GM21381 (cell line): Measurements from ENCODE around the gene ATP13A2.

ENCODE experiments used
- ATAC-seq: cut with Tn5 transposase; IDR thresholded peaks from one replicate; pipeline ENCODE4 v1.9.1; 2021; ENCODE audit warnings: mild to moderate bottlenecking, moderate library complexity; ENCODE audit not compliant: unreplicated experiment

The ATP13A2 gene, protein sequence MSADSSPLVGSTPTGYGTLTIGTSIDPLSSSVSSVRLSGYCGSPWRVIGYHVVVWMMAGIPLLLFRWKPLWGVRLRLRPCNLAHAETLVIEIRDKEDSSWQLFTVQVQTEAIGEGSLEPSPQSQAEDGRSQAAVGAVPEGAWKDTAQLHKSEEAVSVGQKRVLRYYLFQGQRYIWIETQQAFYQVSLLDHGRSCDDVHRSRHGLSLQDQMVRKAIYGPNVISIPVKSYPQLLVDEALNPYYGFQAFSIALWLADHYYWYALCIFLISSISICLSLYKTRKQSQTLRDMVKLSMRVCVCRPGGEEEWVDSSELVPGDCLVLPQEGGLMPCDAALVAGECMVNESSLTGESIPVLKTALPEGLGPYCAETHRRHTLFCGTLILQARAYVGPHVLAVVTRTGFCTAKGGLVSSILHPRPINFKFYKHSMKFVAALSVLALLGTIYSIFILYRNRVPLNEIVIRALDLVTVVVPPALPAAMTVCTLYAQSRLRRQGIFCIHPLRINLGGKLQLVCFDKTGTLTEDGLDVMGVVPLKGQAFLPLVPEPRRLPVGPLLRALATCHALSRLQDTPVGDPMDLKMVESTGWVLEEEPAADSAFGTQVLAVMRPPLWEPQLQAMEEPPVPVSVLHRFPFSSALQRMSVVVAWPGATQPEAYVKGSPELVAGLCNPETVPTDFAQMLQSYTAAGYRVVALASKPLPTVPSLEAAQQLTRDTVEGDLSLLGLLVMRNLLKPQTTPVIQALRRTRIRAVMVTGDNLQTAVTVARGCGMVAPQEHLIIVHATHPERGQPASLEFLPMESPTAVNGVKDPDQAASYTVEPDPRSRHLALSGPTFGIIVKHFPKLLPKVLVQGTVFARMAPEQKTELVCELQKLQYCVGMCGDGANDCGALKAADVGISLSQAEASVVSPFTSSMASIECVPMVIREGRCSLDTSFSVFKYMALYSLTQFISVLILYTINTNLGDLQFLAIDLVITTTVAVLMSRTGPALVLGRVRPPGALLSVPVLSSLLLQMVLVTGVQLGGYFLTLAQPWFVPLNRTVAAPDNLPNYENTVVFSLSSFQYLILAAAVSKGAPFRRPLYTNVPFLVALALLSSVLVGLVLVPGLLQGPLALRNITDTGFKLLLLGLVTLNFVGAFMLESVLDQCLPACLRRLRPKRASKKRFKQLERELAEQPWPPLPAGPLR

DNA sequence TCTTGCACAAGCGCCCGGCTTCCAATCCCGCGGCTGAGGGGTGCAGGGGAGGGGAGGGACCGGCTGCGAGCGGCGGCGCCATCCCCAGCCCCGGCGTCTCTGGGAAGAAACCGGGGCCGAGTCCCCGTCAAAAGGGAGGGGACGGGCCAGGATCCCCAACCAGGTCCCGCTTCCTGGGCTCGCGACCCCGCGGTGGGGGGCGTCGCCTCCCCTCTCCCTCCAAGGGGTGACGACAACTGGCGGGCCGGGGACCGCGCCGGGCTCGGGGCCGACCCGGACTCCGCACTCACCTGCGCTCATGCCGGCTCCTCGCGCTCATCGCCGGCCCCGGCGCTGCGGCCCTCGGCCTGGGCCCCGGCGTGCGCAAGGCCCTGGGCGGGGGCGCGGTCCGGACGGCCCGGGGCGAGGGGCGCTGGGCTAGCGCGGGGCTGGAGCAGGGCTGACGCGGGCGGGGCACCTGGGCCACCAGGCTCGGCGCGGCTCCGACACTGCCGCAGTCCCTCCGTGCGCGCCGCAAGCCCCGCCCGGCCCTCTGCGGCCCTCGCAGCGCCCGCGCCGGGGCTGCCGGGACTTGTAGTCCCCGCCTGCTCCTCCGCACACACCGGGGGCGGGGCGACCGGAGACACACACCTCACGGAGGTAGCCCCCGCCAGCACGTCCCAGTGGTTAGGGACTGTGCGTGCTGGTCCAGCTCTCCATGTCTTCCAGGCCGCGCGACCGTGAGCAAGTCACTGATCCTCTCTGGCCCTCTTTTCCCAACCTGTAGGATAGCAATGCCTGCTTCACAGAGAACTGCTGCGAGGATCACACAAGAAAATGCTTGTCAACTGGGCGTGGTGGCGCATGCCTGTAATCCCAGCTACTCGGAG, at the start of gene ATP13A2:
ATP13A2 (minus strand) TSS at position 490 of the 869 bp plus-strand sequence; CDS start at position 300, 190 bp downstream.
- peak; percentile 91 for ATAC-seq

DNA sequence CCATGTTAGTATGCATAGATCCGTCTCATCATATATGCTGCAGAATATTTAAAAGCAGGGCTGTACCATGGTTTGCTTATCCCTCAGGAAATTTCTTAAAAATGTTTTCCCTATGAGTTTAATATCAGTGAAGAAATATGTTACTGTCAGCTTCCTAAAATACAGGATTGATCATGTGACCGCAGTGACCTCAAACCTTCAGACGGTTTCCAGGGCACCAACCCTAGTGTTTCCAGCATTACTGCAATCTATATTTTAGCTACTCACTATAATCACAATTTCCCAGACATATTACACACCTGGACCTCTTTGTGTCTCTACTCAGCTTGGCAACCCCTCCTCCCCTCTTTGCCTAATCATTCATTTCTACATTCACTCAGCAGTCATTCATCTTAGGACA, 49.8 kb upstream of the ATP13A2 start:
- ATAC-seq = no peak

GRCh38 chr1:17060306-17060749, 48.6 kb upstream of the ATP13A2 start:
- ATAC-seq = no peak

DNA sequence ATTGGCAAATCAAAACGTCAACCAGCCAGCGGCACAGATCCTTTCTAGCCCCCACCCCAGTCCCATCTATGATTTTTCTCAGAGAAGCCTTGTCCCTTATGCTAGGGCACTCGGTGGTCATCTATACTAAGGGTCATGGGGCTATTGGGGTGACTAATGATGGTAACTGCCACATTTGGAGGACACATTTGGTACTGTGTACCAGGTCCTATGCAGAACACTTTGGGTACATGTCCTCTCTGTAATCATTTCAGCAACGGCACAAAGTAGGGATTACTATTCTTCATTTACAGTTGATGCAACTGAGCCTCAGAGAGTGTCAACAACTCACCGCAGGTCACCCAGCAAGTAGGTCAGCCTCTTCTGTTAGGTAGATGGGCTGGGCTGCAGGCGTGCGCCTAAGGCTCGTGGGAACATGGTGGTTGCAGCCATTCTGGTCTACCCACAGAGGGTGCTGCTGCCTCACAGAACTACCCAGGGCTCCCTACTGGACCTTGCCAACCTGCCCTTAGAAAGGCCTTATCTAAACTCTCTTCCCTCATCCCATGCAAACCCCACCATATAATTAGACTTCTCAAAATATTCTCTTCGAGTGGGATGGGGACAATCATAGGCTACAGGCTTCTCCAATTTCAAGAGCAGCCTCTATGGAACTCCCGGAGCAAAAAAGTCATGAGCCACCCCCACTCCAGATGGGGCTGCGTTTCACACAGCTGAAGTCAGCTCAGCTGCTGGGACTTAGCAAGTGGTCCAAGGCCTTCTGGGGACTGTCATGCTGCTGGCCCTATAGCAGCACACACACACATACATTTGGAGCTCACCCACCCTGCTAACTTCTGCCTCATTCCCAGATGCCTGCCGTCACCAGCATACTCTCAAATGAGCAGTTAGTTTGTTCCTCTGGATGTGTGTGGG, 47.9 kb upstream of the ATP13A2 start:
- ATAC-seq = no peak

- no peak for ATAC-seq
Measured at GRCh38 chr1:17056551-17056950, 44.8 kb upstream of the ATP13A2 start.

GRCh38 chr1:17055801-17056200, 44.1 kb upstream of the ATP13A2 start:
- ATAC-seq = no peak

- ATAC-seq = peak; percentile 95
Measured at GRCh38 chr1:17053685-17054410, 42.1 kb upstream of the ATP13A2 start, which contains the start of gene SDHB. Gene SDHB, minus strand, starts transcription at chr1:17054032. Its CDS starts 13 bp downstream, at chr1:17054019.

DNA sequence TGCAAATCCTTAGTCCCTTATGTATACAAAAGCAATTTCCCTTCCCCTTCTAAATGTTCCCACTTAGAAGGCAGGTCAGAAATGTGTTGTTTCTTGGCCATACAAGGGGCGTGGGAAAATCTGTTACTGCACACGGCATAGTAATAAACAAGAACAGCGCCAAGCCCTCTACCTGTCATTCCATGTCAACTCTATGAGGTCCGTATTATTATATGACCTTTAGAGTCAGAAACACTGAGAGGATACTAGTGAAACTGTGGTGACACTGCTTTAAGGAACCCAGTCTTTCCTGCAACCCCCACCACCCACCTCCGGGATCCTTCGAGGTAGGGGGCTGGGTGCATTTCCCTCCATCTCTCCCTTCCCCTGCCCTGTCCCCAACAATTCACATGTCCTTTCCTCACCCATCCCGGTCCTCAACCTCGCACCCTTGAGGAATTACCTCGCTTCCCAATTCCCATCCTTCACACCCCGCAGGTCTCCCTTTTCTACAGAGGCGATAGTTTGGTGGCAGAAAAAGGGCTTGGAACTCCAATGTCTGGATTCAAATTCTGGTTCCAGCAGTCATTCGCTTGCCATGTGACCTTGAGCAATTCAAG, 41.5 kb upstream of the ATP13A2 start:
- ATAC-seq = no peak

- no peak for ATAC-seq
Measured at GRCh38 chr1:17052641-17053040, 40.9 kb upstream of the ATP13A2 start.

DNA sequence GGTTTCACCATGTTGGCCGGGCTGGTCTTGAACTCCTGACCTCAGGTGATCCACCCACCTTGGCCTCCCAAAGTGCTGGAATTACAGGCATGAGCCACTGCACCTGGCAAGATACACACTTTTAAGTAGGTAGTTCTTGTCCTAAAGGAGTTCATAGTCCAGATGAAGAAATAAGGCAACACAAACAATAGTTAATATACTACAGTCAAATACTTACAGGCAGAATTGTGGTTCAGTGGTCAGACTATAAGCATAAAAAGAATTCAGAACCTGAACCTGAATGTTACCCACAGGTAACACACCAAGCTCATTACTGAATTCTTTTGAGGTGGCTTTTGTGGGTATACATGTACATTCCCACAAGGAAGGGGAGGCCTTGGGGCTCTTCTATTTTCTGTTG, 40.3 kb upstream of the ATP13A2 start:
- no peak for ATAC-seq

DNA sequence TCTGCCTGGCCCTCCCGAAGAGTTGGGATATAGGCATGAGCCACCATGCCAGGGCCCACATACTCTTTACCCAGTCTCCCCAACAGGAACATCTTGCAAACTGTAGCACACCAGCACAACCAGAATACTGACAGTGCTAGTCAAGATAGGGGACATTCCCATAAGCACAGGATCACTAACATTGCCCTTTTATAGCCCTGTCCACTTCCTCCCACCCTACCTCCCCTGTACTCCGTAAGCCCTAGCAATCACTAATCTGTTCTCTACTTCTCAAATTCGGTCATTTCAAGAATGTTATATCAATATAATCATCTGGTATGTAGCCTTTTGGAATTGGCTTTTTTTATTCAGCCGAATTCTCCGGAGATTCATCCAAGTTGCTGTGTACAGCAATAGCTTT, 36.2 kb upstream of the ATP13A2 start:
- no peak for ATAC-seq

- no peak for ATAC-seq
Measured at GRCh38 chr1:17046334-17046657, 34.6 kb upstream of the ATP13A2 start.

DNA sequence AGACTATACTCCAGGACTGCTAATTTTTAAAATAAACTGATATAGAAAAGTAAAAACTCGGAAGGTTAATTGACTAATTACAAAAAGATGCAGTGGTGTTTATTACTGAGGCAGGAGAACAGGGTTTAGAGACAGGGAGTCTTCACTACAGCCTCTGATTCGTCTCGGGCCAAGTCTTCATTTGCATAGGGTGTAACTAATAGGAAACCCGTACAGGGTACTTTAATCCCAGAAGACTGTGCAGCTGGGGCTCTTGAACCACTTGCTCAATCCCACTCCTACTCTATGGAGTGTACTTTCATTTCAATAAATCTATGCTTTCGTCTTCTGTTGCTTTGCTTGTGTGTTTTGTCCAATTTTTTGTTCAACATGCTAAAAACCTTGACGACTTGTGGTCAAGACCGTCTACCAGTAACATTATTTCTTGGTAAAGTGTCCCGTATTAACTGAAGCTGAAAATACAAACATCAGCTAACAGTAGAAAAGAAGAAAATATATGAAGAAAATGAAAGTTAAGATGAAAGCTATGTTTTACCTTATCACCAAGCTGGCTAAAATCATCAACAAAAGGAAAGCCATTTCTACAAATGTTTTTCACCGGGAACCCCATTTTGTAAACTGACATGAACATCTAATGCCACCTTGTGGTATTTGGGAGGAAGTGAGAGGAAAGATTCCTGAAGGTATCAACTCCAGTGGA, 34.1 kb upstream of the ATP13A2 start:
- no peak for ATAC-seq

DNA sequence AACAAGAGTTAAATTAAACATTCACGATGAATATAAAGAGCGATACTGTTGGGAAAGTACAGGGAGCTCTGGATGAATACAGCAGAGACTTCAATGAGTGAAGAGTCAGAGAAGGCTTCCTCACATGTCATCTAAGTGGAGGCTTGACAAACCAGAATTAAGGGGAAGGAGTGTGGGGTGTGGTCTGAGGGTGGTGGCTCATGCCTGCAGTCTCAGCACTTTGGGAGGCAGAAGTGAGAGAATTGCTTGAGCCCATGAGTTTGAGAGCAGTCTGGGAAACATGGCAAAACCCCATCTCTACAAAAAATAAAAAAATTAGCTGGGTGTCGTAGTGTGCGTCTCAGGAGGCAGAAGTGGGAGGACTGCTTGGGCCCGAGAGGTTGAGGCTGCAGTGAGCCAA, 33.4 kb upstream of the ATP13A2 start:
- ATAC-seq = no peak

GRCh38 chr1:17043676-17044075, 31.9 kb upstream of the ATP13A2 start:
- no peak for ATAC-seq

DNA sequence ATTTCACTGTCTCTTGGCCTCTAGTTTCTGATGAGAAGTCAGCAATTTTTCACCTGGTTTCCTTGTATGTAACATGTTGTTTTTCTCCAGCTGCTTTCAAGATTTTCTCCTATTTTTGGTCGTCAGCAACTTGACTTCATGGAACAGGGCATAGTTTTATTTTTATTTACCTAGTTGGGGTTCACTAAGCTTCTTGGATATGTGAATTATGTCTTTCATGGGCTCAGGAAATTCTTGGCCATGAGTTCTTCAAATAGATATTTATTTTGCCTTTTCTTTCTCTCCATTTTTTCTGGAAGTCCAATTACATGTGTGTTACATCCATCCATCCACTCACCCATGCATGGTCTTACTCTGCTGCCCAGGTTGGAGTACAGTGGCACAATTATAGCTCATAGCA, 28.4 kb upstream of the ATP13A2 start:
- ATAC-seq = no peak

- no peak for ATAC-seq
Measured at GRCh38 chr1:17039522-17039921, 27.8 kb upstream of the ATP13A2 start.

- no peak for ATAC-seq
Measured at GRCh38 chr1:17033481-17033880, 21.8 kb upstream of the ATP13A2 start.
